ENCODE measurements around the gene DIS3L2.
"Not testable (repeated sequence)": the region's sequence is repeated elsewhere in the genome, so short reads cannot be mapped to it uniquely, and the experiment has no call there.

DIS3L2 gene

DNA sequence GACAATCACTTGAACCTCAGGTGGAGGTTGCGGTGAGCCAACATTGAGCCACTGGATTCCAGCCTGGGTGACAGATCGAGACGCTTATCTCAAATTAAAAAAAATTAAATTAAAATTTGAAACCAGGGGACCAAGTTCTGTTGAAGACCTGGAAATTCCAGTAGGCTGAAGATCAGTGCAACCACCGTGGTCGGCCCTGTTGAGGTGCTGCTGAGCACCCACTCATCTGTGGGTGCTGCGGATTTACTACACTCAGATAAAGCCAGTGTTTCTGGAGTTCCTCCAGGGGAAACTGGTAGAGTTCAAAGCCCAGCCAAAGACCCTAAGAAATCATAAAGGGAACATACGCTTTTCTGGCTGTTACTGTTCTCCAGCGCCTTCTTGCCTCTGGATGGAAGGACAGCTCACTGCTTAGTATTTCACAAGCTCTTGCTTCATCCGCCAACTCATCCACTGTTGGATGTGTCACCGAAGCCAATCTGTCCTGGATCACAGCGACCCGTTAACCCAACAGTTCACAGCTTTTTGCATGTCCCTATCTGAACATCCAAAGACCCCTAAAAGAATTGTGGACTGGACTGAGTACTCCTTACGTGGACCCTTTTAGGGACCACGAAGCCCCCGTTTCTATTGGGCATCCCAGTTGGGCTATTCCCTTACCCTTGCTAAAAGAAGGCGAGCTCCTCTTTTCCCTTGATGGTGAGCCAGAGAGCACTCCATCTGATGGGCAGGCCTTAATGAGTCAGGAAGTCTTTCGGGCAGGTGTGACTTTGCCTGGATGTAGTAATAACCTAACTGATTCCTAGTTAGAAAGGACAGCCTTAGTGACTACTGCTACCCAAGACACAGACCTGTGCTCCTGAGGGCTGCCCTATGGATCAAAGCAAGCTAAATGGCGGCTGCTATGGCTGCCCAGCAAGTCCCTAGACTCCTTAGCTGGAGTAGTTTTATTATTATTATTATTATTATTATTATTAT is 411.0 kb downstream of the DIS3L2 start:
- no peak for DNase-seq (ENCODE audit: low spot score in 2 of 2)
- H3K36me3 Mint-ChIP-seq (ENCODE audit: insufficient read depth): no peaks in the 10 kb centered on the region
- H3K27ac Mint-ChIP-seq (ENCODE audit: low read depth): no peak overlapping the region
- no peaks in the 10 kb centered on the region for H3K9me3 Mint-ChIP-seq
- no peaks in the 10 kb centered on the region for H3K4me1 Mint-ChIP-seq
- no peak for ATAC-seq (replicated peaks; ENCODE audit: extremely low read depth, poor library complexity, severe bottlenecking)
- H3K4me3 Mint-ChIP-seq: no peak overlapping the region
- no peaks in the 10 kb centered on the region for H3K27me3 Mint-ChIP-seq

DNA sequence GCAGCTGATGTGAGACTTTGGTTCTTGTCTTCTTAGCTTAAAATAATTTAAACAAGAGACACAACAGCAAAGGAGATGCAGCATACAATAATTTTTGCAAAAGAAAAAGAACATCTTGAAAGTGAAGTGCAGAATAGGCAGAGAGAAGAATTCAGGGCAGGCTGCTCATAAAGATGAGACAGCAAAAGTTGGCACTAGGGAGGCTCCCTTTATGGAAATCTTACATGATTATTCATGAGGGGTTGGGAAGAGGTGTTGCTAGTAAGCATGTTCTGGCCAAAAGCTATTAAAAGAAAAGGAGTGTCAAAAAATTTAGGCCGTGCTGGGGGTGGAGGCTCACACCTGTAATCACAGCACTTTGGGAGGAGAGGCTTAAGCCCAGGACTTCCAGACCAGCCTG is 412.8 kb downstream of the DIS3L2 start:
- H3K27me3 Mint-ChIP-seq: no peaks in the 10 kb centered on the region
- no peak for ATAC-seq (replicated peaks; ENCODE audit: extremely low read depth, poor library complexity, severe bottlenecking)

GRCh38 chr2:232375164-232375563 is 413.7 kb downstream of the DIS3L2 start:
- H3K27me3 Mint-ChIP-seq: no peaks in the 10 kb centered on the region
- ATAC-seq (replicated peaks; ENCODE audit: extremely low read depth, poor library complexity, severe bottlenecking) (no peak), DNase-seq (ENCODE audit: low spot score in 2 of 2) (no peak)
- H3K4me3 Mint-ChIP-seq: no peak overlapping the region
- H3K4me1 Mint-ChIP-seq: no peaks in the 10 kb centered on the region
- H3K36me3 Mint-ChIP-seq (ENCODE audit: insufficient read depth): no peaks in the 10 kb centered on the region
- no peaks in the 10 kb centered on the region for H3K9me3 Mint-ChIP-seq
- no peak overlapping the region for H3K27ac Mint-ChIP-seq (ENCODE audit: low read depth)

More for the DNA sequence above, 412.8 kb downstream of the DIS3L2 start:
- H3K27ac Mint-ChIP-seq (ENCODE audit: low read depth): no peak overlapping the region
- no peak overlapping the region for H3K4me3 Mint-ChIP-seq
- no peak for DNase-seq (ENCODE audit: low spot score in 2 of 2)
- no peaks in the 10 kb centered on the region for H3K36me3 Mint-ChIP-seq (ENCODE audit: insufficient read depth)
- no peaks in the 10 kb centered on the region for H3K4me1 Mint-ChIP-seq
- H3K9me3 Mint-ChIP-seq: no peaks in the 10 kb centered on the region

DNA sequence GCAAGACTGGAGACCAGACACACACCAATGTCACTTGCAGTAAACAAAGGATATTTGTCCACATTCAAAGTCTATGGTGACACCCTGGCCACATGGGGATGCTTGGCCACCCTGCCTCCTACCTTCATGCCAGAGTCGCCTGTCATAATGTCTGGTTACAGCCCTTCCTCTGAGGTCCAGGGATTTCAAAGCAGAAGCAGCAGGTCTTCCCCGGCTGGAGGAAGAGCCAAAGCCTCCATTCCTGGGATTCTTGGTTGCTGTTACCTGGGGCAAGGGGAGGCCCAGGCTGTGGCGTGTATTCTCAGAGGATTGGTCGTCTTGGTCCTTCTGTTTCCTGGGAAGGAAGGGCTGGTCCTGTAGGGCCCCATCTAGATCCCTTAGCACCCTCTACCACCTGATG is 414.7 kb downstream of the DIS3L2 start:
- H3K36me3 Mint-ChIP-seq (ENCODE audit: insufficient read depth): no peaks in the 10 kb centered on the region
- no peaks in the 10 kb centered on the region for H3K4me1 Mint-ChIP-seq
- DNase-seq (ENCODE audit: low spot score in 2 of 2) (no peak), ATAC-seq (replicated peaks; ENCODE audit: extremely low read depth, poor library complexity, severe bottlenecking) (no peak)
- H3K27me3 Mint-ChIP-seq: no peaks in the 10 kb centered on the region
- H3K4me3 Mint-ChIP-seq: no peak overlapping the region
- H3K9me3 Mint-ChIP-seq: no peaks in the 10 kb centered on the region
- H3K27ac Mint-ChIP-seq (ENCODE audit: low read depth): no peak overlapping the region

- no peaks in the 10 kb centered on the region for H3K36me3 Mint-ChIP-seq (ENCODE audit: insufficient read depth)
- H3K27me3 Mint-ChIP-seq: peaks cover under 1% of the 10 kb centered on the region
- DNase-seq (ENCODE audit: low spot score in 2 of 2) (no peak), ATAC-seq (replicated peaks; ENCODE audit: extremely low read depth, poor library complexity, severe bottlenecking) (no peak)
- no peaks in the 10 kb centered on the region for H3K4me1 Mint-ChIP-seq
- no peak overlapping the region for H3K27ac Mint-ChIP-seq (ENCODE audit: low read depth)
- no peaks in the 10 kb centered on the region for H3K9me3 Mint-ChIP-seq
- no peak overlapping the region for H3K4me3 Mint-ChIP-seq
Observed at GRCh38 chr2:232376713-232377112, 415.2 kb downstream of the DIS3L2 start.

DNA sequence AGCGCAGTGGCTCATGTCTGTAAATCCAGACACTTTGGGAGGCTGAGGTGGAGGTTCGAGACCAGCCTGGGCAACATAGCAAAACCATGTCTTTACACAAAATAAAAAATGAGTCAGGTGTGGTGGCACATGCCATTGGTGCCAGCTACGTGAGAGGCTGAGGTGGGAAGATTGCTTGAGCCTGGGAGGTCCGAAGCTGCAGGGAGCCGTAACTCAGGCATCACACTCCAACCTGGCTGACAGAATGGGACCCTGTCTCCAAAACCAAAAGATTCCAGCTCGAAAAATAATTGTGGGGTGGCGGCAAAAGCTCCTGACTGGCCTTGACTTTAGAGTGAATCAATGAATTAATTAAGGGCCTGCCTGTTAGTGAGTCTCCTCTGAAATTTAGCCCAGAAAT is 415.8 kb downstream of the DIS3L2 start:
- DNase-seq (ENCODE audit: low spot score in 2 of 2) (no peak), ATAC-seq (replicated peaks; ENCODE audit: extremely low read depth, poor library complexity, severe bottlenecking) (no peak)
- no peaks in the 10 kb centered on the region for H3K4me1 Mint-ChIP-seq
- H3K4me3 Mint-ChIP-seq: no peak overlapping the region
- H3K36me3 Mint-ChIP-seq (ENCODE audit: insufficient read depth): no peaks in the 10 kb centered on the region
- no peaks in the 10 kb centered on the region for H3K9me3 Mint-ChIP-seq
- no peak overlapping the region for H3K27ac Mint-ChIP-seq (ENCODE audit: low read depth)
- peaks cover 6% of the 10 kb centered on the region for H3K27me3 Mint-ChIP-seq

DNA sequence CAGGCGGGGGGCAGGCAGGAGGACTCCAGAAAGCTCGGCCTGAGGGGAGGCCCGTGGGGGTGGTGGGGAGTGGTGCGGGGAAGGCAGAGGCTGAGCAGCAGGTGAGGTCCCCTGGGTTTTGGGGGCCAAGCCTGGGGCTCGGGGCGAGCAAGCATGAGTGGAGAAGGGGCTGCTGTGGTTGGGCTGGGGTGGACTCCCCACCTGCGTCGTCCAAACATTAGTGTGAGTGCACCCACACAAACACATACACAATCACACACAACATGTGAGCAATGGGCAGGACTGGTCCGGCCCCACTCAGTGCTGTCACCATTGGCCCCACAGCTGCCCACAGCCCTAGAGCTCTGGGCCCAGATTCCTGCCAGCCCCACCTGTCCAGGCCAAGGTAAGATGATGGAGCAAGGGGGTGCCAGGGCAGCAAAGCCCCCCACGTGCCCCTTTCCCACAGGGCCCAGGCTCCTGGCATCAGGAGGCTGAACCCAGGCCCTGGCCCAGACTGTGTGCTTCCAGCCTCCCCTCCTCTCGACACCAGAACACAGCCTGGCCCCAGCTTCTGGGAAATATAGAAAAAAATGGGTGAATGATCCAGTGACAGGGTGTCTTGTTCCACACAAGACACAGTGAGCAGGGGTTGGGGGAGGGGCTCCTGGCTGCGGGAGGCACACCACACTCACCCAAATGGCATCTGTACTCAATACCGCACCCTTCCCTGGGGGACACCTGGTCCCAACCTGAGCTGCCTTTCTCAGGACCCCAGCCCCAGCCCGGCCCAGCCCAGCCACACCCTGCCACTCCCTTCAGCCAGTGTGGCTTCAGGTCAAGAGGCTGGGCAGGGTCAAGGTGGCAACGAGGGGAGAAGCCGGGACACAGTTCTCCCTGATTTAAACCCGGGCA is 416.6 kb downstream of the DIS3L2 start:
- no peaks in the 10 kb centered on the region for H3K36me3 Mint-ChIP-seq (ENCODE audit: insufficient read depth)
- no peaks in the 10 kb centered on the region for H3K4me1 Mint-ChIP-seq
- ATAC-seq (replicated peaks; ENCODE audit: extremely low read depth, poor library complexity, severe bottlenecking) (no peak), DNase-seq (ENCODE audit: low spot score in 2 of 2) (no peak)
- H3K9me3 Mint-ChIP-seq: no peaks in the 10 kb centered on the region
- H3K4me3 Mint-ChIP-seq: no peak overlapping the region
- no peak overlapping the region for H3K27ac Mint-ChIP-seq (ENCODE audit: low read depth)
- peaks cover 14% of the 10 kb centered on the region for H3K27me3 Mint-ChIP-seq

GRCh38 chr2:232378735-232379151 is 417.2 kb downstream of the DIS3L2 start, which contains the start of gene ALPP:
TSS of gene ALPP (plus strand) at chr2:232378751. CDS start at chr2:232378803, 52 bp downstream.
- not testable (repeated sequence) for DNase-seq (ENCODE audit: low spot score in 2 of 2); ATAC-seq (replicated peaks; ENCODE audit: extremely low read depth, poor library complexity, severe bottlenecking); H3K4me3 Mint-ChIP-seq; H3K9me3 Mint-ChIP-seq; H3K36me3 Mint-ChIP-seq (ENCODE audit: insufficient read depth); H3K27ac Mint-ChIP-seq (ENCODE audit: low read depth); H3K4me1 Mint-ChIP-seq
- H3K27me3 Mint-ChIP-seq: peaks cover 16% of the 10 kb centered on the region

DNA sequence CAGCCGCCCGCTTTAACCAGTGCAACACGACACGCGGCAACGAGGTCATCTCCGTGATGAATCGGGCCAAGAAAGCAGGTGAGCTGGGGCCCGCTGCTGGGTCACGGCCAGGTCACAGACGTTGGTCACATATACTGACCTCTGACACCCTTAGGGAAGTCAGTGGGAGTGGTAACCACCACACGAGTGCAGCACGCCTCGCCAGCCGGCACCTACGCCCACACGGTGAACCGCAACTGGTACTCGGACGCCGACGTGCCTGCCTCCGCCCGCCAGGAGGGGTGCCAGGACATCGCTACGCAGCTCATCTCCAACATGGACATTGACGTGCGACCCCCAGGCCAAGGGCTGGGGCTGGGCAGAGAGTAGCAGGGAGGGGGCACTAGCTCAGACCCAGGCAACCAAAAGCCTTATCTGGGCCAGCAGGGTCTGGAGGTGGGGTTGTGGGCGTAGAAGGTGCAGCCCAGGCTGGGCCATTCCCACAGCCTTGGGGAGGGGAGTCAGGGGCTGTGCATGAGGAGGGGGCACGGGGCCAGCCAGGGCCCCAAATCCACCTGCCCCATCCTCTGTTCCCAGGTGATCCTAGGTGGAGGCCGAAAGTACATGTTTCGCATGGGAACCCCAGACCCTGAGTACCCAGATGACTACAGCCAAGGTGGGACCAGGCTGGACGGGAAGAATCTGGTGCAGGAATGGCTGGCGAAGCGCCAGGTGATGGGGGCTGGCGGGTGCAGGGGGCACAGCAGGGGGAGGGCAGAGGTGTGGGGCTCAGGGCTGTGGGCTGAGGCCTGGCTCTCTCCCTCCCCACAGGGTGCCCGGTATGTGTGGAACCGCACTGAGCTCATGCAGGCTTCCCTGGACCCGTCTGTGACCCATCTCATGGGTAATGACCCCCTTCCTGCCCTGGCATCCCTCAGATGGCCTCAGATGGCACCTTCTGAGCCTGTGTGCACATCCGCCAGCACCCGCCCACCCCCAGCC is 418.4 kb downstream of the DIS3L2 start:
- H3K4me3 Mint-ChIP-seq; DNase-seq (ENCODE audit: low spot score in 2 of 2); H3K9me3 Mint-ChIP-seq; H3K36me3 Mint-ChIP-seq (ENCODE audit: insufficient read depth); H3K27ac Mint-ChIP-seq (ENCODE audit: low read depth); H3K4me1 Mint-ChIP-seq; ATAC-seq (replicated peaks; ENCODE audit: extremely low read depth, poor library complexity, severe bottlenecking): not testable (repeated sequence)
- H3K27me3 Mint-ChIP-seq: peaks cover 25% of the 10 kb centered on the region

DNA sequence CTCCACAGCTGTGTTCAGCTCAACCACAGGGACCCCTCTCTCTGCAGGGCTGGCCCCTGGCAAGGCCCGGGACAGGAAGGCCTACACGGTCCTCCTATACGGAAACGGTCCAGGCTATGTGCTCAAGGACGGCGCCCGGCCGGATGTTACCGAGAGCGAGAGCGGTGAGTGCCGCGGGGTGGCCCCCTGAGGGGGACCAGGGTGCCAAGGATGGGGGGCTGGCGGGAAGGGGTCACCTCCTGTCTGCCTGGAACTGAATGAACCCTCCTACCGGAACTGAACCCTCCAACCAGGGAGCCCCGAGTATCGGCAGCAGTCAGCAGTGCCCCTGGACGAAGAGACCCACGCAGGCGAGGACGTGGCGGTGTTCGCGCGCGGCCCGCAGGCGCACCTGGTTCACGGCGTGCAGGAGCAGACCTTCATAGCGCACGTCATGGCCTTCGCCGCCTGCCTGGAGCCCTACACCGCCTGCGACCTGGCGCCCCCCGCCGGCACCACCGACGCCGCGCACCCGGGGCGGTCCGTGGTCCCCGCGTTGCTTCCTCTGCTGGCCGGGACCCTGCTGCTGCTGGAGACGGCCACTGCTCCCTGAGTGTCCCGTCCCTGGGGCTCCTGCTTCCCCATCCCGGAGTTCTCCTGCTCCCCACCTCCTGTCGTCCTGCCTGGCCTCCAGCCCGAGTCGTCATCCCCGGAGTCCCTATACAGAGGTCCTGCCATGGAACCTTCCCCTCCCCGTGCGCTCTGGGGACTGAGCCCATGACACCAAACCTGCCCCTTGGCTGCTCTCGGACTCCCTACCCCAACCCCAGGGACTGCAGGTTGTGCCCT is 419.9 kb downstream of the DIS3L2 start:
- H3K4me1 Mint-ChIP-seq; H3K4me3 Mint-ChIP-seq; ATAC-seq (replicated peaks; ENCODE audit: extremely low read depth, poor library complexity, severe bottlenecking); H3K9me3 Mint-ChIP-seq; DNase-seq (ENCODE audit: low spot score in 2 of 2); H3K36me3 Mint-ChIP-seq (ENCODE audit: insufficient read depth); H3K27ac Mint-ChIP-seq (ENCODE audit: low read depth): not testable (repeated sequence)
- H3K27me3 Mint-ChIP-seq: peaks cover 40% of the 10 kb centered on the region
